ENCODE results near the gene ZNF619. TPM values are rescaled to one million over a fixed set of nuclear protein-coding genes. Genes with fewer than 3 reads are reported as not detected.

The ZNF619 gene
- total and polyA plus RNA-seq, 2 donors (not counting 1 experiment from before 2014, with no cell fraction given) = 4.2 to 9.6 TPM

- peak overlapping the region; percentile 83 for H2AFZ ChIP-seq (ENCODE audit: low read length)
- peak overlapping the region; percentile 91 for H3K9ac ChIP-seq (ENCODE audit: insufficient read depth, low read length)
- H4K20me1 ChIP-seq (ENCODE audit: control insufficient read depth, extremely low read depth, insufficient read depth, low read length) = no peaks in the 10 kb centered on the region
- peaks cover 6% of the 10 kb centered on the region for H3K36me3 ChIP-seq (ENCODE audit: control insufficient read depth, insufficient read depth, low read length)
- H3K4me3 ChIP-seq (replicated peaks in 1 of 4; ENCODE audit: control extremely low read depth in 1 of 4, insufficient read depth in 1 of 4, low read depth in 3 of 4, low read length in 4 of 4) = peak overlapping the region; percentile 73 to 92 (median 76)
- no peak for TF ChIP-seq EZH2 (IDR thresholded peaks at IDR 0.05; ENCODE audit: low read length, missing control alignments)
- TF ChIP-seq CTCF (conservative IDR thresholded peaks at IDR 0.05 in 1 of 2, IDR thresholded peaks at IDR 0.05 in 1 of 2; ENCODE audit: low read depth in 1 of 2, low read length in 2 of 2) = no peak
- peak overlapping the region; percentile 87 for H3K27ac ChIP-seq (ENCODE audit: insufficient read depth, low read length)
- H3K27me3 ChIP-seq (ENCODE audit: control insufficient read depth, insufficient read depth, low read length) = no peaks in the 10 kb centered on the region
- peak in 1 of 2 donors; percentile 19 for DNase-seq (ENCODE audit: low read depth in 2 of 2)
- H3K9me3 ChIP-seq (ENCODE audit: control insufficient read depth, insufficient read depth, low read depth, low read length) = no peaks in the 10 kb centered on the region
- H3K4me1 ChIP-seq (ENCODE audit: control insufficient read depth, extremely low read depth, insufficient read depth, low read length) = no peaks in the 10 kb centered on the region
- peaks cover 2% of the 10 kb centered on the region for H3K79me2 ChIP-seq (ENCODE audit: control insufficient read depth, insufficient read depth, low read length)
- H3K4me2 ChIP-seq (ENCODE audit: extremely low read depth, insufficient read depth, low read length) = peak overlapping the region; percentile 81
These were observed 47.3 kb downstream of the ZNF619 start for GRCh38 chr3:40524222-40524567.

GRCh38 chr3:40524568-40525285 lies 47.8 kb downstream of the ZNF619 start, which contains the start of gene ZNF621:
TSS of gene ZNF621 (plus strand) at chr3:40524960. CDS start at chr3:40525841, 881 bp downstream.
- peak within 1 kb of the TSS; percentile 91 for H3K9ac ChIP-seq (ENCODE audit: insufficient read depth, low read length)
- H3K79me2 ChIP-seq (ENCODE audit: control insufficient read depth, insufficient read depth, low read length) = peaks cover 2% of the 10 kb centered on the region
- H3K27me3 ChIP-seq (ENCODE audit: control insufficient read depth, insufficient read depth, low read length) = no peaks in the 10 kb centered on the region
- H3K27ac ChIP-seq (ENCODE audit: insufficient read depth, low read length) = peak within 1 kb of the TSS; percentile 87
- DNase-seq (ENCODE audit: low read depth in 2 of 2) = peak; percentile 83 to 86
- H3K9me3 ChIP-seq (ENCODE audit: control insufficient read depth, insufficient read depth, low read depth, low read length) = no peaks in the 10 kb centered on the region
- peak within 1 kb of the TSS; percentile 81 for H3K4me2 ChIP-seq (ENCODE audit: extremely low read depth, insufficient read depth, low read length)
- peak within 1 kb of the TSS; percentile 84 for H2AFZ ChIP-seq (ENCODE audit: low read length)
- H4K20me1 ChIP-seq (ENCODE audit: control insufficient read depth, extremely low read depth, insufficient read depth, low read length) = no peaks in the 10 kb centered on the region
- H3K4me3 ChIP-seq (replicated peaks in 1 of 4; ENCODE audit: control extremely low read depth in 1 of 4, insufficient read depth in 1 of 4, low read depth in 3 of 4, low read length in 4 of 4) = peak within 1 kb of the TSS; percentile 73 to 92 (median 76)
- no peaks in the 10 kb centered on the region for H3K4me1 ChIP-seq (ENCODE audit: control insufficient read depth, extremely low read depth, insufficient read depth, low read length)
- TF ChIP-seq CTCF (conservative IDR thresholded peaks at IDR 0.05 in 1 of 2, IDR thresholded peaks at IDR 0.05 in 1 of 2; ENCODE audit: low read depth in 1 of 2, low read length in 2 of 2) (no peak), EZH2 (IDR thresholded peaks at IDR 0.05; ENCODE audit: low read length, missing control alignments) (no peak)
- H3K36me3 ChIP-seq (ENCODE audit: control insufficient read depth, insufficient read depth, low read length) = peaks cover 7% of the 10 kb centered on the region

- no peak for TF ChIP-seq EZH2 (IDR thresholded peaks at IDR 0.05; ENCODE audit: low read length, missing control alignments)
- TF ChIP-seq CTCF (conservative IDR thresholded peaks at IDR 0.05 in 1 of 2, IDR thresholded peaks at IDR 0.05 in 1 of 2; ENCODE audit: low read depth in 1 of 2, low read length in 2 of 2) = no peak
- no peak overlapping the region for H2AFZ ChIP-seq (ENCODE audit: low read length)
- no peak overlapping the region for H3K4me3 ChIP-seq (replicated peaks in 1 of 4; ENCODE audit: control extremely low read depth in 1 of 4, insufficient read depth in 1 of 4, low read depth in 3 of 4, low read length in 4 of 4)
- peaks cover 18% of the 10 kb centered on the region for H3K36me3 ChIP-seq (ENCODE audit: control insufficient read depth, insufficient read depth, low read length)
- H3K79me2 ChIP-seq (ENCODE audit: control insufficient read depth, insufficient read depth, low read length) = peaks cover 2% of the 10 kb centered on the region
- H3K27ac ChIP-seq (ENCODE audit: insufficient read depth, low read length) = no peak overlapping the region
- DNase-seq (ENCODE audit: low read depth in 2 of 2) = no peak
- no peaks in the 10 kb centered on the region for H3K27me3 ChIP-seq (ENCODE audit: control insufficient read depth, insufficient read depth, low read length)
- no peak overlapping the region for H3K4me2 ChIP-seq (ENCODE audit: extremely low read depth, insufficient read depth, low read length)
- H3K4me1 ChIP-seq (ENCODE audit: control insufficient read depth, extremely low read depth, insufficient read depth, low read length) = no peaks in the 10 kb centered on the region
- H3K9ac ChIP-seq (ENCODE audit: insufficient read depth, low read length) = no peak overlapping the region
- no peaks in the 10 kb centered on the region for H4K20me1 ChIP-seq (ENCODE audit: control insufficient read depth, extremely low read depth, insufficient read depth, low read length)
- H3K9me3 ChIP-seq (ENCODE audit: control insufficient read depth, insufficient read depth, low read depth, low read length) = no peaks in the 10 kb centered on the region
These were observed 51.5 kb downstream of the ZNF619 start for GRCh38 chr3:40528426-40528825.
